IMR-90 (cell line): Measurements from ENCODE around the gene POC1B. TPM values are rescaled to one million over a fixed set of nuclear protein-coding genes. Genes with fewer than 3 reads are reported as not detected.

Experiments used
- ATAC-seq: fragments of 200-7000 bp; cut with Tn5 transposase; 2 replicates; pipeline ENCODE4 v1.9.1; 2020; ENCODE audit warnings: low read depth, mild to moderate bottlenecking, moderate library complexity
- BruUV-seq: library from RNA; stranded (reverse); fragments of 400-500 nt; replicated peaks from 2 replicates; lab custom pipeline; 2021; lab: Mats Ljungman, UMichigan
- CTCF ChIA-PET: fragments of 300-600 bp; formaldehyde crosslinking; extraction: SDS; loops from one replicate; lab custom pipeline; 2021; ENCODE audit warnings: antibody characterized with exemption; lab: Yijun Ruan, JAX
- POLR2A ChIA-PET: fragments of 300-600 bp; sonication (Branson Sonifier 250); formaldehyde crosslinking; loops from one replicate; lab custom pipeline; 2022; ENCODE audit warnings: antibody characterized with exemption; ENCODE audit not compliant: unreplicated experiment; lab: Charles Lee
- DNase-seq: peaks from one replicate; pipeline ENCODE4 v3.0.0; 2013
- H2AFZ ChIP-seq: replicated peaks from 2 replicates; pipeline ENCODE3; 2013; ENCODE audit warnings: low read length, mild to moderate bottlenecking; ENCODE audit not compliant: poor library complexity
- H2AK5ac ChIP-seq: 2 replicates; pipeline ENCODE4 v1.6.1; 2013; ENCODE audit warnings: low read depth, low read length, inconsistent platforms
- H2AK9ac ChIP-seq: replicated peaks from 2 replicates; pipeline ENCODE3; 2013; ENCODE audit warnings: mild to moderate bottlenecking, low read depth, low read length, moderate library complexity; ENCODE audit not compliant: poor library complexity
- H2BK120ac ChIP-seq: 2 replicates; pipeline ENCODE4 v1.6.1; 2013; ENCODE audit warnings: low read depth, low read length, inconsistent platforms
- H2BK15ac ChIP-seq: 3 replicates; pipeline ENCODE4 v1.6.1; 2013; ENCODE audit warnings: low read depth, low read length, inconsistent platforms
- H2BK20ac ChIP-seq: 2 replicates; pipeline ENCODE4 v1.6.1; 2013; ENCODE audit warnings: low read depth, mild to moderate bottlenecking, inconsistent platforms, low read length, moderate library complexity
- H2BK5ac ChIP-seq: 2 replicates; pipeline ENCODE4 v1.6.1; 2013; ENCODE audit warnings: mild to moderate bottlenecking, low read depth, low read length, inconsistent platforms; ENCODE audit not compliant: poor library complexity, severe bottlenecking
- H3K14ac ChIP-seq: replicated peaks from 2 replicates; pipeline ENCODE4 v1.6.1; 2013; ENCODE audit warnings: low read depth, low read length, inconsistent platforms
- H3K18ac ChIP-seq: 2 replicates; pipeline ENCODE4 v1.6.1; 2013; ENCODE audit warnings: low read depth, low read length, control low read depth
- H3K23ac ChIP-seq: 2 replicates; pipeline ENCODE4 v1.6.1; 2013; ENCODE audit warnings: low read depth, low read length, inconsistent platforms
- H3K27ac ChIP-seq: 2 replicates; pipeline ENCODE4 v1.5.1; 2013; ENCODE audit warnings: mild to moderate bottlenecking, control low read depth, low read length; ENCODE audit not compliant: insufficient read depth
- H3K27me3 ChIP-seq: 2 replicates; pipeline ENCODE4 v1.6.1; 2013; ENCODE audit warnings: low read length; ENCODE audit not compliant: control insufficient read depth, insufficient read depth
- H3K36me3 ChIP-seq: 2 replicates; pipeline ENCODE4 v1.6.1; 2013; ENCODE audit warnings: low read length, mixed read lengths; ENCODE audit not compliant: control insufficient read depth, insufficient read depth
- H3K4ac ChIP-seq: 2 replicates; pipeline ENCODE4 v1.6.1; 2013; ENCODE audit warnings: low read depth, low read length, inconsistent platforms
- H3K4me1 ChIP-seq: 2 replicates; pipeline ENCODE4 v1.6.1; 2013; ENCODE audit warnings: low read length, mixed read lengths; ENCODE audit not compliant: control insufficient read depth, insufficient read depth
- H3K4me2 ChIP-seq: 2 replicates; pipeline ENCODE4 v1.6.1; 2013; ENCODE audit warnings: low read depth, mild to moderate bottlenecking, control low read depth, low read length, moderate library complexity
- H3K4me3 ChIP-seq: 2 replicates; pipeline ENCODE4 v1.5.1; 2013; ENCODE audit warnings: low read depth, mild to moderate bottlenecking, control low read depth, low read length, moderate library complexity; ENCODE audit not compliant: insufficient read depth
- H3K56ac ChIP-seq: 2 replicates; pipeline ENCODE4 v1.6.1; 2013; ENCODE audit warnings: low read length, inconsistent platforms; ENCODE audit not compliant: insufficient read depth; ENCODE audit errors: extremely low read depth
- H3K79me1 ChIP-seq, 2 experiments: 2 replicates each; pipeline ENCODE4 v1.6.1; 2013; ENCODE audit warnings: low read length in 2 of 2, inconsistent platforms in 1 of 2, low read depth in 1 of 2
- H3K9ac ChIP-seq: 2 replicates; pipeline ENCODE4 v1.6.1; 2013; ENCODE audit warnings: low read depth, low read length, control low read depth
- H3K9me1 ChIP-seq: 2 replicates; pipeline ENCODE4 v1.6.1; 2013; ENCODE audit warnings: low read length, inconsistent platforms; ENCODE audit not compliant: insufficient read depth
- H3K9me3 ChIP-seq: 2 replicates; pipeline ENCODE4 v1.6.1; 2013; ENCODE audit warnings: low read length; ENCODE audit not compliant: control insufficient read depth, insufficient read depth
- H4K20me1 ChIP-seq: 2 replicates; pipeline ENCODE4 v1.6.1; 2013; ENCODE audit warnings: low read length, inconsistent platforms; ENCODE audit not compliant: insufficient read depth
- H4K5ac ChIP-seq: 2 replicates; pipeline ENCODE4 v1.6.1; 2013; ENCODE audit warnings: mild to moderate bottlenecking, low read depth, low read length, control low read depth
- H4K8ac ChIP-seq, 2 experiments: 2 replicates each; pipeline ENCODE4 v1.6.1; 2013; ENCODE audit warnings: low read depth in 2 of 2, low read length in 2 of 2, control low read depth in 1 of 2, inconsistent platforms in 1 of 2
- H4K91ac ChIP-seq: 2 replicates; pipeline ENCODE4 v1.6.1; 2013; ENCODE audit warnings: low read depth, low read length, inconsistent platforms; ENCODE audit not compliant: insufficient read depth
- BHLHE40 ChIP-seq: fragments of 150-350 bp; IDR thresholded peaks from 2 replicates; pipeline ENCODE4 v1.6.1; 2016; ENCODE audit warnings: mild to moderate bottlenecking, low read depth, low read length
- CEBPB ChIP-seq: IDR thresholded peaks from 2 replicates; pipeline ENCODE4 v1.6.1; 2012; ENCODE audit warnings: low read depth, low read length, improper control_type of control experiment
- CHD1 ChIP-seq: IDR thresholded peaks from 2 replicates; pipeline ENCODE4 v1.6.1; 2012; ENCODE audit warnings: low read depth, low read length, improper control_type of control experiment
- FOS ChIP-seq: fragments of 150-350 bp; IDR thresholded peaks from 2 replicates; pipeline ENCODE4 v1.6.1; 2016; ENCODE audit warnings: low read depth, low read length
- MAFK ChIP-seq: IDR thresholded peaks from 2 replicates; pipeline ENCODE4 v1.6.1; 2012; ENCODE audit warnings: low read depth, low read length, improper control_type of control experiment
- MAZ ChIP-seq: IDR thresholded peaks from 2 replicates; pipeline ENCODE4 v1.6.1; 2012; ENCODE audit warnings: low read depth, mild to moderate bottlenecking, low read length, improper control_type of control experiment, moderate library complexity, borderline replicate concordance
- MXI1 ChIP-seq: IDR thresholded peaks from 2 replicates; pipeline ENCODE4 v1.6.1; 2012; ENCODE audit warnings: low read depth, mild to moderate bottlenecking, low read length, moderate library complexity, borderline replicate concordance
- RCOR1 ChIP-seq: IDR thresholded peaks from 2 replicates; pipeline ENCODE4 v1.6.1; 2012; ENCODE audit warnings: mild to moderate bottlenecking, low read length, improper control_type of control experiment; ENCODE audit not compliant: insufficient replicate concordance
- RFX5 ChIP-seq: IDR thresholded peaks from 2 replicates; pipeline ENCODE4 v1.8.0; 2012; ENCODE audit warnings: low read depth, mild to moderate bottlenecking, low read length, moderate library complexity
- SMC3 ChIP-seq: fragments of 150-350 bp; IDR thresholded peaks from 2 replicates; pipeline ENCODE4 v1.6.1; 2016; ENCODE audit warnings: low read depth, mild to moderate bottlenecking, antibody characterized with exemption, low read length, moderate library complexity
- WGBS, 2 experiments: methylation state at CpG; one replicate each; pipeline versions ENCODE4 v1.1.5 to v1.1.7; 2013; ENCODE audit warnings: missing lambda C conversion rate in 2 of 2; ENCODE audit not compliant: insufficient read length in 1 of 2; ENCODE audit errors: extremely low coverage in 2 of 2; 5-methylcytosine and 5-hydroxymethylcytosine counted together
- dilution Hi-C: fragments of 300-500 bp; cut with HindIII; formaldehyde crosslinking; loops from one replicate; pipeline ENCODE4 v1.14.3; 2018; ENCODE audit warnings: low sequenced_read_pairs; ENCODE audit not compliant: unreplicated experiment
- in situ Hi-C: fragments of 300-500 bp; cut with MboI; formaldehyde crosslinking; loops from 3 replicates; pipeline ENCODE4 v1.14.3; 2019; ENCODE audit warnings: low sequenced_read_pairs, inconsistent platforms, mixed read lengths
- intact Hi-C: fragments of 100-400 bp; cut with micrococcal nuclease; formaldehyde crosslinking; loops from 2 replicates; pipeline ENCODE4 v1.10.0; 2022
- polyA plus RNA-seq, 3 experiments: library from polyadenylated mRNA; depleted of rRNA; stranded (reverse); fragments of >200 nt; gene quantifications; 2 replicates each; pipeline ENCODE4 v1.2.3, GENCODE V29; 2012; ENCODE audit warnings: low replicate concordance in 1 of 3
- total RNA-seq: library from RNA; depleted of rRNA; stranded (reverse); fragments of >200 nt; gene quantifications from 2 replicates; pipeline ENCODE4 v1.2.3, GENCODE V29; 2012
- TF ChIP-seq, protein P1 (sequence below): fragments of 150-350 bp; IDR thresholded peaks from 2 replicates; pipeline ENCODE4 v1.6.1; 2016; ENCODE audit warnings: low read depth, mild to moderate bottlenecking, low read length, moderate library complexity, borderline replicate concordance
- TF ChIP-seq, protein P2 (sequence below): conservative IDR thresholded peaks from 2 replicates; pipeline ENCODE4 v1.5.1; 2012; ENCODE audit warnings: mild to moderate bottlenecking, low read depth, low read length, improper control_type of control experiment
- TF ChIP-seq, protein P3 (sequence below): fragments of 150-350 bp; IDR thresholded peaks from 2 replicates; pipeline ENCODE4 v1.6.1; 2017; ENCODE audit warnings: mild to moderate bottlenecking, antibody characterized with exemption, low read length, low read depth

The POC1B gene
- total and polyA plus RNA-seq, 2 of the 4 experiments (the other 2 are of a cell fraction): 5.0 to 10.4 TPM

DNA sequence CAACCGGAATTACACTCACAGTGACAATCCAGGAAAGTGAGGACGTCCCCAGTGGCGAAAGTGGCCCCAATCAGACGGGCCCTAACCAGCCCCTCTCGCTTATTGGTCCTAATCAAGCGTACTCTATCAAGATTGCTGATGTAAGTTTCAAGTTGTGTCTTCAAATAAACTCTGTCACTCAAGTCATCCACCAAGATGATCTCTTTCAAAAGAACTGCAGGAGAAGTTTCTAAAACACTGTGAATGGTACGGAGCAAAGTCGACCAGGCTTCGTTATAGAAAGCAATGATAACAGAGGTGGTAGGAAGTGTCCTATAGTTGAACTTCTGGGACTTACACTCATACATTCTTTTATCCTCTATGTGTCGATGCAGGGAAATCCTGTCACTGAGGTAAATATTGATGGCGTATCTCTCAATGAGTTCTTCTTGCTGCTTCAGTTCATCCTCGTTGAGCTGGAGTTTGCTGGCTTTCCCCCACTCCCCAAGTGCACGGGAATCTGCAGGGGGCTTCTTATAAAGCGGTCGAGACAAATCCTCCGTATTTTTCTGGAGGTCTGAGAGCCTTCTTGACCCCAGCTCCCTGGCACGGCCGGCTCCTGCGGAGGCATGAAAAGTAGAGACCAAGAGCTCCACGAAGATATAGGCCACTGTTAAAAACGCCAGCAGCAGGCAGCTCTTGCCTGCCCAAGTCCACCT is 1.9 kb downstream of the POC1B start:
- no peaks in the 10 kb centered on the region for H3K9me3 ChIP-seq
- intact Hi-C loops (loop anchor here (1.0 to 10.0 kb wide), 5 partner anchors 54 to 939 kb away; partner anchors contain the start of genes DUSP6 and KITLG), in situ Hi-C loops (loop anchor here (10.0 to 25.0 kb wide), 2 partner anchors 169 to 1387 kb away; partner anchors contain the start of genes CEP290, DUSP6 and TMTC3), dilution Hi-C loops (no loop called here)
- peaks cover 11% of the 10 kb centered on the region for H3K4me1 ChIP-seq
- peak overlapping the region; percentile 81 for H3K14ac ChIP-seq
- no peak overlapping the region; the same call in 1 of the 2 replicates for H3K18ac ChIP-seq
- DNase-seq: no peak
- ChIA-PET CTCF (interaction anchor here (1.1 to 1.9 kb wide), 4 partner anchors 53 to 506 kb away, joined by 4 to 10 read pairs (median 5); no protein-coding TSS in a partner anchor), POLR2A (no interaction called here)
- peak overlapping the region; percentile 89 for H2BK5ac ChIP-seq
- no peak for ATAC-seq
- peaks cover 3% of the 10 kb centered on the region; the same call in 1 of the 2 replicates for H3K9me1 ChIP-seq
- peak overlapping the region; percentile 90 for H3K27ac ChIP-seq
- H2AK9ac ChIP-seq: peak overlapping the region; percentile 80
- H4K8ac ChIP-seq: peak overlapping the region; percentile 87; a peak in 2 of 4 replicates
- peak overlapping the region; percentile 78 for H3K56ac ChIP-seq
- H2BK120ac ChIP-seq: peak overlapping the region; percentile 74
- peak overlapping the region; percentile 95 for H3K9ac ChIP-seq
- peak overlapping the region; percentile 100 for H2AFZ ChIP-seq
- peak overlapping the region; percentile 92 for H4K91ac ChIP-seq
- H2BK15ac ChIP-seq: peak overlapping the region; percentile 87; the same call in 2 of the 3 replicates
- H4K5ac ChIP-seq: peak overlapping the region; percentile 2; the same call in 1 of the 2 replicates
- H3K36me3 ChIP-seq: 0 out of 2 replicates have a peak, but pooled peaks cover 2% of the 10 kb centered on the region
- H3K4me2 ChIP-seq: peak overlapping the region; percentile 83
- BruUV-seq: no TSS peak
- no peaks in the 10 kb centered on the region for H3K27me3 ChIP-seq
- no peak overlapping the region for H2AK5ac ChIP-seq
- peak overlapping the region; percentile 93 for H3K4ac ChIP-seq
- peaks cover 28 to 29% of the 10 kb centered on the region in 2 experiments for H3K79me1 ChIP-seq
- H4K20me1 ChIP-seq: peaks cover 3% of the 10 kb centered on the region; the same call in 1 of the 2 replicates
- H3K4me3 ChIP-seq: peak overlapping the region; percentile 88
- 33% methylated on average over 9 of the region's 21 CpGs; no CpG with 5 or more reads in 1 of the 2 experiments for WGBS, 2 experiments
- peak overlapping the region; percentile 98; the same call in 1 of the 2 replicates for H3K23ac ChIP-seq
- H2BK20ac ChIP-seq: no peak overlapping the region; the same call in 1 of the 2 replicates
- TF ChIP-seq MAFK: no peak
- TF ChIP-seq RCOR1: no peak
- TF ChIP-seq, protein P1, sequence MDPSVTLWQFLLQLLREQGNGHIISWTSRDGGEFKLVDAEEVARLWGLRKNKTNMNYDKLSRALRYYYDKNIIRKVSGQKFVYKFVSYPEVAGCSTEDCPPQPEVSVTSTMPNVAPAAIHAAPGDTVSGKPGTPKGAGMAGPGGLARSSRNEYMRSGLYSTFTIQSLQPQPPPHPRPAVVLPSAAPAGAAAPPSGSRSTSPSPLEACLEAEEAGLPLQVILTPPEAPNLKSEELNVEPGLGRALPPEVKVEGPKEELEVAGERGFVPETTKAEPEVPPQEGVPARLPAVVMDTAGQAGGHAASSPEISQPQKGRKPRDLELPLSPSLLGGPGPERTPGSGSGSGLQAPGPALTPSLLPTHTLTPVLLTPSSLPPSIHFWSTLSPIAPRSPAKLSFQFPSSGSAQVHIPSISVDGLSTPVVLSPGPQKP: no peak
- TF ChIP-seq BHLHE40: no peak
- no peak for TF ChIP-seq MAZ
- TF ChIP-seq, protein P2, sequence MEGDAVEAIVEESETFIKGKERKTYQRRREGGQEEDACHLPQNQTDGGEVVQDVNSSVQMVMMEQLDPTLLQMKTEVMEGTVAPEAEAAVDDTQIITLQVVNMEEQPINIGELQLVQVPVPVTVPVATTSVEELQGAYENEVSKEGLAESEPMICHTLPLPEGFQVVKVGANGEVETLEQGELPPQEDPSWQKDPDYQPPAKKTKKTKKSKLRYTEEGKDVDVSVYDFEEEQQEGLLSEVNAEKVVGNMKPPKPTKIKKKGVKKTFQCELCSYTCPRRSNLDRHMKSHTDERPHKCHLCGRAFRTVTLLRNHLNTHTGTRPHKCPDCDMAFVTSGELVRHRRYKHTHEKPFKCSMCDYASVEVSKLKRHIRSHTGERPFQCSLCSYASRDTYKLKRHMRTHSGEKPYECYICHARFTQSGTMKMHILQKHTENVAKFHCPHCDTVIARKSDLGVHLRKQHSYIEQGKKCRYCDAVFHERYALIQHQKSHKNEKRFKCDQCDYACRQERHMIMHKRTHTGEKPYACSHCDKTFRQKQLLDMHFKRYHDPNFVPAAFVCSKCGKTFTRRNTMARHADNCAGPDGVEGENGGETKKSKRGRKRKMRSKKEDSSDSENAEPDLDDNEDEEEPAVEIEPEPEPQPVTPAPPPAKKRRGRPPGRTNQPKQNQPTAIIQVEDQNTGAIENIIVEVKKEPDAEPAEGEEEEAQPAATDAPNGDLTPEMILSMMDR: no peak
- TF ChIP-seq, protein P3, sequence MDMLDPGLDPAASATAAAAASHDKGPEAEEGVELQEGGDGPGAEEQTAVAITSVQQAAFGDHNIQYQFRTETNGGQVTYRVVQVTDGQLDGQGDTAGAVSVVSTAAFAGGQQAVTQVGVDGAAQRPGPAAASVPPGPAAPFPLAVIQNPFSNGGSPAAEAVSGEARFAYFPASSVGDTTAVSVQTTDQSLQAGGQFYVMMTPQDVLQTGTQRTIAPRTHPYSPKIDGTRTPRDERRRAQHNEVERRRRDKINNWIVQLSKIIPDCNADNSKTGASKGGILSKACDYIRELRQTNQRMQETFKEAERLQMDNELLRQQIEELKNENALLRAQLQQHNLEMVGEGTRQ: no peak
- TF ChIP-seq CHD1: no peak
- no peak for TF ChIP-seq MXI1
- TF ChIP-seq SMC3: no peak
- TF ChIP-seq RFX5: no peak
- no peak for TF ChIP-seq FOS
- TF ChIP-seq CEBPB: no peak
